ENCODE data around the gene FLT3LG. TPM values are rescaled to one million over a fixed set of nuclear protein-coding genes. Genes with fewer than 3 reads are reported as not detected.

The FLT3LG gene
- total RNA-seq, 1 experiment from 2014 or later = 5.1 TPM

- no peak overlapping the region for H3K27ac ChIP-seq
- CTCF ChIA-PET = interaction anchor here (0.5 to 1.2 kb wide), 2 partner anchors 34 to 55 kb away, joined by 8 to 9 read pairs; no protein-coding TSS in a partner anchor
These were observed 41.8 kb downstream of the FLT3LG start for GRCh38 chr19:49515767-49516166.

GRCh38 chr19:49518033-49518432 is 44.0 kb downstream of the FLT3LG start:
- ChIA-PET CTCF (interaction anchor here (0.5 kb wide), 1 partner anchor 74 kb away, joined by 13 read pairs; no protein-coding TSS in a partner anchor), POLR2A (ENCODE audit: unreplicated experiment) (no interaction called here)
- TF ChIP-seq EZH2 (IDR thresholded peaks at IDR 0.05; ENCODE audit: low read depth) (no peak), CTCF (conservative IDR thresholded peaks at IDR 0.05) (no peak)
- no peak overlapping the region for H3K4me3 ChIP-seq
- peaks cover 7% of the 10 kb centered on the region; the same call in 1 of the 2 replicates for H3K27me3 ChIP-seq (ENCODE audit: insufficient read depth, low read depth)
- H3K9me3 ChIP-seq (ENCODE audit: insufficient read depth, low read depth) = no peaks in the 10 kb centered on the region
- no peaks in the 10 kb centered on the region for H3K79me2 ChIP-seq (ENCODE audit: low read depth)
- H3K27ac ChIP-seq = no peak overlapping the region
- intact Hi-C loops (cut with micrococcal nuclease; ENCODE audit: unreplicated experiment) = no loop called here
- no peaks in the 10 kb centered on the region for H3K9me2 ChIP-seq (ENCODE audit: insufficient read depth)
- no peaks in the 10 kb centered on the region for H4K20me1 ChIP-seq (ENCODE audit: insufficient read depth)
- no peaks in the 10 kb centered on the region for H3K36me3 ChIP-seq (ENCODE audit: low read depth)
- no peak overlapping the region for H3K4me2 ChIP-seq
- no peak overlapping the region for H2AFZ ChIP-seq
- DNase-seq = no peak
- BruUV-seq (replicated peaks) = no TSS peak
- H3K4me1 ChIP-seq (replicated peaks; ENCODE audit: insufficient read depth) = no peaks in the 10 kb centered on the region
- peaks cover 12% of the 10 kb centered on the region; the same call in 1 of the 2 replicates for H3F3A ChIP-seq (ENCODE audit: insufficient read depth, low read depth)

More at GRCh38 chr19:49515767-49516166, 41.8 kb downstream of the FLT3LG start:
- TF ChIP-seq EZH2 (IDR thresholded peaks at IDR 0.05; ENCODE audit: low read depth) (no peak), CTCF (conservative IDR thresholded peaks at IDR 0.05) (no peak)
- no TSS peak for BruUV-seq (replicated peaks)
- Histone ChIP-seq H3K9me3 (ENCODE audit: insufficient read depth, low read depth) (no peaks in the 10 kb centered on the region), H3K27me3 (ENCODE audit: insufficient read depth, low read depth) (peaks cover 10% of the 10 kb centered on the region; the same call in 1 of the 2 replicates), H2AFZ (no peak overlapping the region), H3K79me2 (ENCODE audit: low read depth) (no peaks in the 10 kb centered on the region), H3K9me2 (ENCODE audit: insufficient read depth) (no peaks in the 10 kb centered on the region), H4K20me1 (ENCODE audit: insufficient read depth) (no peaks in the 10 kb centered on the region), H3K4me1 (replicated peaks; ENCODE audit: insufficient read depth) (no peaks in the 10 kb centered on the region), H3K4me3 (no peak overlapping the region), H3K36me3 (ENCODE audit: low read depth) (no peaks in the 10 kb centered on the region), H3K4me2 (no peak overlapping the region), H3F3A (ENCODE audit: insufficient read depth, low read depth) (0 out of 2 replicates have a peak, but pooled peaks cover 8% of the 10 kb centered on the region)
- POLR2A ChIA-PET (ENCODE audit: unreplicated experiment) = interaction anchor here (0.5 to 0.6 kb wide), 2 partner anchors 19 to 161 kb away, joined by 3 to 11 read pairs; partner anchors contain the start of gene PRMT1
- intact Hi-C loops (cut with micrococcal nuclease; ENCODE audit: unreplicated experiment) = no loop called here
- no peak for DNase-seq

GRCh38 chr19:49520705-49521319 is 46.8 kb downstream of the FLT3LG start:
- DNase-seq = no peak
- Histone ChIP-seq H3K4me2 (no peak overlapping the region), H3K4me1 (replicated peaks; ENCODE audit: insufficient read depth) (no peaks in the 10 kb centered on the region), H2AFZ (no peak overlapping the region), H3K27me3 (ENCODE audit: insufficient read depth, low read depth) (peaks cover 20% of the 10 kb centered on the region), H3K9me2 (ENCODE audit: insufficient read depth) (no peaks in the 10 kb centered on the region), H3K4me3 (no peak overlapping the region), H3K36me3 (ENCODE audit: low read depth) (no peaks in the 10 kb centered on the region), H3K79me2 (ENCODE audit: low read depth) (no peaks in the 10 kb centered on the region), H3K9me3 (ENCODE audit: insufficient read depth, low read depth) (no peaks in the 10 kb centered on the region), H3F3A (ENCODE audit: insufficient read depth, low read depth) (peaks cover 14% of the 10 kb centered on the region; the same call in 1 of the 2 replicates), H4K20me1 (ENCODE audit: insufficient read depth) (no peaks in the 10 kb centered on the region), H3K27ac (no peak overlapping the region)
- ChIA-PET CTCF (no interaction called here), POLR2A (ENCODE audit: unreplicated experiment) (no interaction called here)
- intact Hi-C loops (cut with micrococcal nuclease; ENCODE audit: unreplicated experiment) = no loop called here
- TF ChIP-seq EZH2 (IDR thresholded peaks at IDR 0.05; ENCODE audit: low read depth) (no peak), CTCF (conservative IDR thresholded peaks at IDR 0.05) (no peak)
- no TSS peak for BruUV-seq (replicated peaks)
